Measurements from ENCODE around the gene CDK18.

The CDK18 gene

GRCh38 chr1:205581321-205581980, 77.0 kb downstream of the CDK18 start:
- ATAC-seq (no peak), DNase-seq (no peak)
- Mint-ChIP-seq H3K9me3 (no peaks in the 10 kb centered on the region), H3K4me3 (no peak overlapping the region), H3K27me3 (no peaks in the 10 kb centered on the region), H3K4me1 (peaks cover 16% of the 10 kb centered on the region), H3K27ac (no peak overlapping the region), H3K36me3 (ENCODE audit: low read depth) (no peaks in the 10 kb centered on the region)

GRCh38 chr1:205582046-205582445, 77.6 kb downstream of the CDK18 start:
- no peaks in the 10 kb centered on the region for H3K9me3 Mint-ChIP-seq
- H3K27ac Mint-ChIP-seq: peak overlapping the region; percentile 64
- H3K27me3 Mint-ChIP-seq: no peaks in the 10 kb centered on the region
- H3K36me3 Mint-ChIP-seq (ENCODE audit: low read depth): no peaks in the 10 kb centered on the region
- H3K4me1 Mint-ChIP-seq: peaks cover 16% of the 10 kb centered on the region
- H3K4me3 Mint-ChIP-seq: no peak overlapping the region
- DNase-seq (no peak), ATAC-seq (no peak)
